ENCODE results near the gene ARID4B. TPM values are rescaled to one million over a fixed set of nuclear protein-coding genes. Genes with fewer than 3 reads are reported as not detected.

The ARID4B gene
- polyA plus RNA-seq, 1 donor (not counting 4 experiments of a cell fraction or from before 2014, with no cell fraction given): 12.7 TPM

- peaks cover 4 to 17% of the 10 kb centered on the region in 2 experiments for H3K36me3 ChIP-seq (ENCODE audit: control insufficient read depth in 2 of 2, extremely low read depth in 1 of 2, insufficient read depth in 2 of 2, low read length in 2 of 2)
- no peaks in the 10 kb centered on the region for H3K9me3 ChIP-seq (ENCODE audit: control insufficient read depth, low read depth, low read length)
- peak overlapping the region; percentile 95 for H3K27ac ChIP-seq (ENCODE audit: control insufficient read depth, insufficient read depth, low read length)
- H3K4me1 ChIP-seq (ENCODE audit: control insufficient read depth, extremely low read depth, insufficient read depth, low read length): peaks cover 4% of the 10 kb centered on the region
- H3K4me3 ChIP-seq (ENCODE audit: control insufficient read depth in 2 of 3, extremely low read depth in 1 of 3, insufficient read depth in 2 of 3, low read depth in 1 of 3, low read length in 3 of 3): peak overlapping the region; percentile 61 to 96 (median 74)
- H3K79me2 ChIP-seq (ENCODE audit: control insufficient read depth, insufficient read depth, low read length): peaks cover 64% of the 10 kb centered on the region
- peaks cover 18% of the 10 kb centered on the region for H4K20me1 ChIP-seq (ENCODE audit: control insufficient read depth, extremely low read depth, insufficient read depth, low read length)
- no peak for DNase-seq (ENCODE audit: low read depth, low spot score)
- no peaks in the 10 kb centered on the region for H3K27me3 ChIP-seq (ENCODE audit: control insufficient read depth, extremely low read depth, insufficient read depth, low read length)
- peak overlapping the region; percentile 99 for H3K9ac ChIP-seq (ENCODE audit: control insufficient read depth, extremely low read depth, insufficient read depth, low read length)
- no peaks in the 10 kb centered on the region for H3K9me1 ChIP-seq (ENCODE audit: control insufficient read depth, extremely low read depth, insufficient read depth, low read length)
- H3K4me2 ChIP-seq (ENCODE audit: control insufficient read depth, extremely low read depth, insufficient read depth, low read depth, low read length): peak overlapping the region; percentile 90
- dilution Hi-C loops (cut with MboI; ENCODE audit: extremely low pct_ligation_motif_present, low sequenced_read_pairs): no loop called here
- TF ChIP-seq EZH2 (IDR thresholded peaks at IDR 0.05; ENCODE audit: low read length): no peak
- TF ChIP-seq, protein P1, sequence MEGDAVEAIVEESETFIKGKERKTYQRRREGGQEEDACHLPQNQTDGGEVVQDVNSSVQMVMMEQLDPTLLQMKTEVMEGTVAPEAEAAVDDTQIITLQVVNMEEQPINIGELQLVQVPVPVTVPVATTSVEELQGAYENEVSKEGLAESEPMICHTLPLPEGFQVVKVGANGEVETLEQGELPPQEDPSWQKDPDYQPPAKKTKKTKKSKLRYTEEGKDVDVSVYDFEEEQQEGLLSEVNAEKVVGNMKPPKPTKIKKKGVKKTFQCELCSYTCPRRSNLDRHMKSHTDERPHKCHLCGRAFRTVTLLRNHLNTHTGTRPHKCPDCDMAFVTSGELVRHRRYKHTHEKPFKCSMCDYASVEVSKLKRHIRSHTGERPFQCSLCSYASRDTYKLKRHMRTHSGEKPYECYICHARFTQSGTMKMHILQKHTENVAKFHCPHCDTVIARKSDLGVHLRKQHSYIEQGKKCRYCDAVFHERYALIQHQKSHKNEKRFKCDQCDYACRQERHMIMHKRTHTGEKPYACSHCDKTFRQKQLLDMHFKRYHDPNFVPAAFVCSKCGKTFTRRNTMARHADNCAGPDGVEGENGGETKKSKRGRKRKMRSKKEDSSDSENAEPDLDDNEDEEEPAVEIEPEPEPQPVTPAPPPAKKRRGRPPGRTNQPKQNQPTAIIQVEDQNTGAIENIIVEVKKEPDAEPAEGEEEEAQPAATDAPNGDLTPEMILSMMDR (optimal IDR thresholded peaks at IDR 0.05 in 1 of 3, IDR thresholded peaks at IDR 0.05 in 1 of 3, conservative IDR thresholded peaks at IDR 0.05 in 1 of 3; ENCODE audit: extremely low read depth in 1 of 3, insufficient read depth in 2 of 3, low read length in 3 of 3): no peak
- FAIRE-seq: no peak
- H2AFZ ChIP-seq (ENCODE audit: control insufficient read depth, low read length): no peak overlapping the region
These were observed 200.8 kb downstream of the ARID4B start for GRCh38 chr1:235127203-235127602.

GRCh38 chr1:235124665-235125064 is 203.3 kb downstream of the ARID4B start:
- peaks cover 18% of the 10 kb centered on the region for H4K20me1 ChIP-seq (ENCODE audit: control insufficient read depth, extremely low read depth, insufficient read depth, low read length)
- peak overlapping the region; percentile 16 for H3K4me2 ChIP-seq (ENCODE audit: control insufficient read depth, extremely low read depth, insufficient read depth, low read depth, low read length)
- H3K4me3 ChIP-seq (ENCODE audit: control insufficient read depth in 2 of 3, extremely low read depth in 1 of 3, insufficient read depth in 2 of 3, low read depth in 1 of 3, low read length in 3 of 3): no peak overlapping the region
- no peak overlapping the region for H2AFZ ChIP-seq (ENCODE audit: control insufficient read depth, low read length)
- peaks cover 87% of the 10 kb centered on the region for H3K79me2 ChIP-seq (ENCODE audit: control insufficient read depth, insufficient read depth, low read length)
- FAIRE-seq (no peak), DNase-seq (ENCODE audit: low read depth, low spot score) (no peak)
- no peaks in the 10 kb centered on the region for H3K27me3 ChIP-seq (ENCODE audit: control insufficient read depth, extremely low read depth, insufficient read depth, low read length)
- no peaks in the 10 kb centered on the region for H3K9me3 ChIP-seq (ENCODE audit: control insufficient read depth, low read depth, low read length)
- dilution Hi-C loops (cut with MboI; ENCODE audit: extremely low pct_ligation_motif_present, low sequenced_read_pairs): no loop called here
- H3K27ac ChIP-seq (ENCODE audit: control insufficient read depth, insufficient read depth, low read length): no peak overlapping the region
- peaks cover 3 to 19% of the 10 kb centered on the region in 2 experiments for H3K36me3 ChIP-seq (ENCODE audit: control insufficient read depth in 2 of 2, extremely low read depth in 1 of 2, insufficient read depth in 2 of 2, low read length in 2 of 2)
- H3K4me1 ChIP-seq (ENCODE audit: control insufficient read depth, extremely low read depth, insufficient read depth, low read length): peaks cover 4% of the 10 kb centered on the region
- TF ChIP-seq, protein P1 (optimal IDR thresholded peaks at IDR 0.05 in 1 of 3, IDR thresholded peaks at IDR 0.05 in 1 of 3, conservative IDR thresholded peaks at IDR 0.05 in 1 of 3; ENCODE audit: extremely low read depth in 1 of 3, insufficient read depth in 2 of 3, low read length in 3 of 3): no peak
- no peak for TF ChIP-seq EZH2 (IDR thresholded peaks at IDR 0.05; ENCODE audit: low read length)
- no peaks in the 10 kb centered on the region for H3K9me1 ChIP-seq (ENCODE audit: control insufficient read depth, extremely low read depth, insufficient read depth, low read length)
- no peak overlapping the region for H3K9ac ChIP-seq (ENCODE audit: control insufficient read depth, extremely low read depth, insufficient read depth, low read length)

All from keratinocyte (primary cell).